ENCODE results near the gene ARHGAP33.

DNA sequence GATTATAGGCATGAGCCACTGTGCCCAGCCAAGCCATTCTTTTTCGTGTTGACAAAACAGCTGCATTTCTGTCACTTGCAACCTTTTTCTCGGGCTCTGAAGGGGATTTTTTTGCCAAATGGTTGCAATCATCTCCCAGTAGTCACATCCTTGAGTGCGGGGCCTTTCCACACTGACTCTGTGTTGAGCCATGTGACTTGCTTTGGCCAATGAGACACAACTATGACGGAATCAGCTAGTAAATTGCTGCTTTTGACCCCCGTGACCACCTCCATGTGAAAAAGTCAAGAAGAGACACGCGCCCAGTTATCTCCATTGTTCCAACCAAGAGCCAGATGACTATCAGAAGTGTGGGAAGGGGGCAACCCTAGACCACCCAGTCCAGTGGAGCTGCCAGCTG, 58.6 kb downstream of the ARHGAP33 start:
- TF ChIP-seq, protein P1, sequence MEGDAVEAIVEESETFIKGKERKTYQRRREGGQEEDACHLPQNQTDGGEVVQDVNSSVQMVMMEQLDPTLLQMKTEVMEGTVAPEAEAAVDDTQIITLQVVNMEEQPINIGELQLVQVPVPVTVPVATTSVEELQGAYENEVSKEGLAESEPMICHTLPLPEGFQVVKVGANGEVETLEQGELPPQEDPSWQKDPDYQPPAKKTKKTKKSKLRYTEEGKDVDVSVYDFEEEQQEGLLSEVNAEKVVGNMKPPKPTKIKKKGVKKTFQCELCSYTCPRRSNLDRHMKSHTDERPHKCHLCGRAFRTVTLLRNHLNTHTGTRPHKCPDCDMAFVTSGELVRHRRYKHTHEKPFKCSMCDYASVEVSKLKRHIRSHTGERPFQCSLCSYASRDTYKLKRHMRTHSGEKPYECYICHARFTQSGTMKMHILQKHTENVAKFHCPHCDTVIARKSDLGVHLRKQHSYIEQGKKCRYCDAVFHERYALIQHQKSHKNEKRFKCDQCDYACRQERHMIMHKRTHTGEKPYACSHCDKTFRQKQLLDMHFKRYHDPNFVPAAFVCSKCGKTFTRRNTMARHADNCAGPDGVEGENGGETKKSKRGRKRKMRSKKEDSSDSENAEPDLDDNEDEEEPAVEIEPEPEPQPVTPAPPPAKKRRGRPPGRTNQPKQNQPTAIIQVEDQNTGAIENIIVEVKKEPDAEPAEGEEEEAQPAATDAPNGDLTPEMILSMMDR (IDR thresholded peaks at IDR 0.05) = no peak
- TF ChIP-seq POLR2AphosphoS5 (IDR thresholded peaks at IDR 0.05) = no peak
- TF ChIP-seq POLR2A (IDR thresholded peaks at IDR 0.05) = no peak
- no peak for TF ChIP-seq EP300 (IDR thresholded peaks at IDR 0.05)
